Measurements from ENCODE around the gene HSP90AB1. TPM values are rescaled to one million over a fixed set of nuclear protein-coding genes. Genes with fewer than 3 reads are reported as not detected.

The HSP90AB1 gene
- total and polyA plus RNA-seq, 7 experiments from 2014 or later: 345 to 750 (median 377) TPM

- Mint-ChIP-seq H3K4me1 (peaks cover 0 to 4% (median 0%) of the 10 kb centered on the region in 7 donors), H3K4me3 (no peak overlapping the region), H3K36me3 (peaks cover 0 to 5% (median 0%) of the 10 kb centered on the region in 5 donors), H3K9me3 (no peaks in the 10 kb centered on the region), H3K27me3 (peaks cover 39 to 57% (median 47%) of the 10 kb centered on the region in 5 donors), H3K27ac (no peak overlapping the region)
- CTCF ChIA-PET: no interaction called here
- Histone ChIP-seq H3K9me3 (ENCODE audit: control insufficient read depth in 2 of 3, low read length in 3 of 3) (no peaks in the 10 kb centered on the region), H3K36me3 (ENCODE audit: control insufficient read depth in 2 of 3, insufficient read depth in 3 of 3, low read length in 3 of 3) (no peaks in the 10 kb centered on the region), H3K27ac (ENCODE audit: low read depth, low read length) (no peak overlapping the region), H3K4me1 (ENCODE audit: control insufficient read depth in 2 of 2, insufficient read depth in 2 of 2, low read length in 2 of 2) (no peaks in the 10 kb centered on the region), H3K4me3 (ENCODE audit: low read length) (no peak overlapping the region), H3K27me3 (ENCODE audit: control insufficient read depth in 2 of 2, insufficient read depth in 2 of 2, low read length in 2 of 2) (no peaks in the 10 kb centered on the region)
- no peak for ATAC-seq
- DNase-seq: no peak
- POLR2A ChIA-PET: interaction anchor here (1.0 kb wide), 1 partner anchor 10 kb away, joined by 3 read pairs; no protein-coding TSS in a partner anchor
- intact Hi-C loops (cut with micrococcal nuclease): no loop called here
These were observed 38.8 kb downstream of the HSP90AB1 start for GRCh38 chr6:44285552-44286284.

- no peak overlapping the region for H3K4me3 Mint-ChIP-seq
- CTCF ChIA-PET: no interaction called here
These were observed 39.3 kb downstream of the HSP90AB1 start for GRCh38 chr6:44286285-44286565.

GRCh38 chr6:44286747-44287146, 39.8 kb downstream of the HSP90AB1 start:
- DNase-seq (no peak), ATAC-seq (no peak)
- Mint-ChIP-seq H3K4me1 (peaks cover 0 to 4% (median 0%) of the 10 kb centered on the region in 7 donors), H3K27ac (no peak overlapping the region), H3K4me3 (no peak overlapping the region), H3K27me3 (peaks cover 45 to 66% (median 58%) of the 10 kb centered on the region in 5 donors), H3K36me3 (peaks cover 0 to 5% (median 0%) of the 10 kb centered on the region in 5 donors), H3K9me3 (no peaks in the 10 kb centered on the region)
- Histone ChIP-seq H3K27ac (ENCODE audit: low read depth, low read length) (no peak overlapping the region), H3K4me1 (ENCODE audit: control insufficient read depth in 2 of 2, insufficient read depth in 2 of 2, low read length in 2 of 2) (no peaks in the 10 kb centered on the region), H3K9me3 (ENCODE audit: control insufficient read depth in 2 of 3, low read length in 3 of 3) (no peaks in the 10 kb centered on the region), H3K4me3 (ENCODE audit: low read length) (no peak overlapping the region), H3K27me3 (ENCODE audit: control insufficient read depth in 2 of 2, insufficient read depth in 2 of 2, low read length in 2 of 2) (no peaks in the 10 kb centered on the region), H3K36me3 (ENCODE audit: control insufficient read depth in 2 of 3, insufficient read depth in 3 of 3, low read length in 3 of 3) (no peaks in the 10 kb centered on the region)
- ChIA-PET CTCF (no interaction called here), POLR2A (no interaction called here)
- intact Hi-C loops (cut with micrococcal nuclease): no loop called here

More at GRCh38 chr6:44286285-44286565, 39.3 kb downstream of the HSP90AB1 start:
- Histone ChIP-seq H3K27ac (ENCODE audit: low read depth, low read length) (no peak overlapping the region), H3K9me3 (ENCODE audit: control insufficient read depth in 2 of 3, low read length in 3 of 3) (no peaks in the 10 kb centered on the region), H3K36me3 (ENCODE audit: control insufficient read depth in 2 of 3, insufficient read depth in 3 of 3, low read length in 3 of 3) (no peaks in the 10 kb centered on the region), H3K4me1 (ENCODE audit: control insufficient read depth in 2 of 2, insufficient read depth in 2 of 2, low read length in 2 of 2) (no peaks in the 10 kb centered on the region), H3K4me3 (ENCODE audit: low read length) (no peak overlapping the region), H3K27me3 (ENCODE audit: control insufficient read depth in 2 of 2, insufficient read depth in 2 of 2, low read length in 2 of 2) (no peaks in the 10 kb centered on the region)
- peaks cover 0 to 5% (median 0%) of the 10 kb centered on the region in 5 donors for H3K36me3 Mint-ChIP-seq
- H3K4me1 Mint-ChIP-seq: peaks cover 0 to 4% (median 0%) of the 10 kb centered on the region in 7 donors
- H3K27ac Mint-ChIP-seq: no peak overlapping the region
- POLR2A ChIA-PET: interaction anchor here (1.0 kb wide), 1 partner anchor 10 kb away, joined by 3 read pairs; no protein-coding TSS in a partner anchor
- intact Hi-C loops (cut with micrococcal nuclease): no loop called here
- peaks cover 41 to 62% (median 52%) of the 10 kb centered on the region in 5 donors for H3K27me3 Mint-ChIP-seq
- DNase-seq (no peak), ATAC-seq (no peak)
- H3K9me3 Mint-ChIP-seq: no peaks in the 10 kb centered on the region

GRCh38 chr6:44289726-44290260, 42.9 kb downstream of the HSP90AB1 start:
- peaks cover 0 to 3% (median 0%) of the 10 kb centered on the region in 7 donors for H3K4me1 Mint-ChIP-seq
- intact Hi-C loops (cut with micrococcal nuclease): no loop called here
- peaks cover 53 to 80% (median 74%) of the 10 kb centered on the region in 5 donors for H3K27me3 Mint-ChIP-seq
- CTCF ChIA-PET: no interaction called here
- peaks cover 0 to 5% (median 0%) of the 10 kb centered on the region in 5 donors for H3K36me3 Mint-ChIP-seq
- H3K4me3 Mint-ChIP-seq: no peak overlapping the region
- no peak for ATAC-seq
- DNase-seq: no peak
- Histone ChIP-seq H3K4me1 (ENCODE audit: control insufficient read depth in 2 of 2, insufficient read depth in 2 of 2, low read length in 2 of 2) (no peaks in the 10 kb centered on the region), H3K9me3 (ENCODE audit: control insufficient read depth in 2 of 3, low read length in 3 of 3) (no peaks in the 10 kb centered on the region), H3K27me3 (ENCODE audit: control insufficient read depth in 2 of 2, insufficient read depth in 2 of 2, low read length in 2 of 2) (no peaks in the 10 kb centered on the region), H3K4me3 (ENCODE audit: low read length) (no peak overlapping the region), H3K36me3 (ENCODE audit: control insufficient read depth in 2 of 3, insufficient read depth in 3 of 3, low read length in 3 of 3) (no peaks in the 10 kb centered on the region), H3K27ac (ENCODE audit: low read depth, low read length) (no peak overlapping the region)
- POLR2A ChIA-PET: no interaction called here
- H3K9me3 Mint-ChIP-seq: no peaks in the 10 kb centered on the region
- H3K27ac Mint-ChIP-seq: no peak overlapping the region

GRCh38 chr6:44291841-44292240, 44.9 kb downstream of the HSP90AB1 start:
- H3K4me1 ChIP-seq (ENCODE audit: control insufficient read depth in 2 of 2, insufficient read depth in 2 of 2, low read length in 2 of 2): peaks cover 0 to 3% of the 10 kb centered on the region in 2 donors
- Mint-ChIP-seq H3K27ac (no peak overlapping the region), H3K9me3 (no peaks in the 10 kb centered on the region), H3K4me3 (no peak overlapping the region), H3K36me3 (peaks cover 0 to 5% (median 0%) of the 10 kb centered on the region in 5 donors), H3K4me1 (peaks cover 3 to 8% (median 5%) of the 10 kb centered on the region in 7 donors), H3K27me3 (peaks cover 65 to 87% (median 81%) of the 10 kb centered on the region in 5 donors)
- H3K4me3 ChIP-seq (ENCODE audit: low read length): no peak overlapping the region
- H3K27ac ChIP-seq (ENCODE audit: low read depth, low read length): no peak overlapping the region
- peaks cover 0 to 10% of the 10 kb centered on the region in 2 donors for H3K27me3 ChIP-seq (ENCODE audit: control insufficient read depth in 2 of 2, insufficient read depth in 2 of 2, low read length in 2 of 2)
- ATAC-seq: no peak
- no peak for DNase-seq
- intact Hi-C loops (cut with micrococcal nuclease): no loop called here
- POLR2A ChIA-PET: no interaction called here
- H3K9me3 ChIP-seq (ENCODE audit: control insufficient read depth in 2 of 3, low read length in 3 of 3): no peaks in the 10 kb centered on the region
- no peaks in the 10 kb centered on the region for H3K36me3 ChIP-seq (ENCODE audit: control insufficient read depth in 2 of 3, insufficient read depth in 3 of 3, low read length in 3 of 3)
- CTCF ChIA-PET: interaction anchor here (0.5 kb wide), 1 partner anchor 9 kb away, joined by 3 read pairs; no protein-coding TSS in a partner anchor

GRCh38 chr6:44292661-44293365, 45.9 kb downstream of the HSP90AB1 start:
- no peak overlapping the region for H3K4me3 Mint-ChIP-seq
- H3K27me3 Mint-ChIP-seq: peaks cover 63 to 80% (median 74%) of the 10 kb centered on the region in 5 donors
- peaks cover 0 to 7% of the 10 kb centered on the region in 2 donors for H3K4me1 ChIP-seq (ENCODE audit: control insufficient read depth in 2 of 2, insufficient read depth in 2 of 2, low read length in 2 of 2)
- ChIA-PET POLR2A (interaction anchor here (0.6 to 0.8 kb wide), 3 partner anchors 9 to 813 kb away, joined by 3 read pairs; no protein-coding TSS in a partner anchor), CTCF (interaction anchor here (0.5 kb wide), 1 partner anchor 10 kb away, joined by 3 read pairs; no protein-coding TSS in a partner anchor)
- no peak overlapping the region for H3K27ac ChIP-seq (ENCODE audit: low read depth, low read length)
- H3K9me3 Mint-ChIP-seq: no peaks in the 10 kb centered on the region
- peaks cover 0 to 13% of the 10 kb centered on the region in 2 donors for H3K27me3 ChIP-seq (ENCODE audit: control insufficient read depth in 2 of 2, insufficient read depth in 2 of 2, low read length in 2 of 2)
- no peak for DNase-seq
- no peaks in the 10 kb centered on the region for H3K36me3 ChIP-seq (ENCODE audit: control insufficient read depth in 2 of 3, insufficient read depth in 3 of 3, low read length in 3 of 3)
- H3K4me1 Mint-ChIP-seq: peaks cover 4 to 12% (median 7%) of the 10 kb centered on the region in 7 donors
- no peak for ATAC-seq
- peaks cover 0 to 2% (median 0%) of the 10 kb centered on the region in 5 donors for H3K36me3 Mint-ChIP-seq
- H3K27ac Mint-ChIP-seq: no peak overlapping the region
- H3K4me3 ChIP-seq (ENCODE audit: low read length): no peak overlapping the region
- intact Hi-C loops (cut with micrococcal nuclease): no loop called here
- H3K9me3 ChIP-seq (ENCODE audit: control insufficient read depth in 2 of 3, low read length in 3 of 3): no peaks in the 10 kb centered on the region

Data from naive thymus-derived CD4-positive, alpha-beta T cell (primary cell).